ENCODE measurements around the gene CHCHD3.

Gene CHCHD3

GRCh38 chr7:133076142-133076541, 5.7 kb downstream of the CHCHD3 start:
- no peak for DNase-seq

- DNase-seq: no peak
Measured at GRCh38 chr7:133071506-133071905, 10.4 kb downstream of the CHCHD3 start.

GRCh38 chr7:133070562-133070961, 11.3 kb downstream of the CHCHD3 start:
- DNase-seq: no peak

- no peak for DNase-seq
Measured at GRCh38 chr7:133065301-133065700, 16.6 kb downstream of the CHCHD3 start.

DNA sequence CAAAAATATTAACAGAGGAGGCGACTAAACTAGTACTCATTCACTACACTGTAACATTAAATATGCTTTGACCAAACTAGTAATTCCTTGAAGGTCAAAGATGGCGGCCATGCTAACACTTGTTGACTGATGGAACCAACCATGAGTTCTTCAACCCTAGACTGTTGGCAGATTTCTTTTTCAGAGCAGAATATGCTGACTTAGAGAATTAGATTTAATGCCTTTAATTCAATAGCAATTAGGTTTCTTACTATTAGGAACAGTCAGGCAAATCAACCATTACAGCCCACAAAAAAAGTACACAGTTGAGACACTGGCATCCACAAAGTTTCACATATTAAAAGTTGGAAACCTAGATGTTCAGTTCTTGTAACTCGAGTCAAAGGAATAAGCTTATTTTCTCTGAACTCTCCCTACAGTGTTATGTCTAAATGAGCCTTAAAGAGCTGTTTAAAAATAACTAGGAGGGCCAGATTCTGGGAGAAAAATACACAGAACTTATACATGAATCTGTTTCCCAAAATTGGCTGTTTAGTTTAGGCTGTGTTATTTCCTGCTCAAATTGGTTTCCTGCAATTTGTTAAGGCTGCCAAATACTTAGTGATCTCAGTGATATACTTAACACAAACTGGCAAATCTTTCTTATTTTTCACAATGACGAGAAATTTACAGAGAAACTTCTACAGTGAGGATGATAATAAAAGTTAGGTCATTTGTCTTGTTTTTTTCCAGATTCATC, 17.6 kb downstream of the CHCHD3 start:
- no peak for DNase-seq

DNA sequence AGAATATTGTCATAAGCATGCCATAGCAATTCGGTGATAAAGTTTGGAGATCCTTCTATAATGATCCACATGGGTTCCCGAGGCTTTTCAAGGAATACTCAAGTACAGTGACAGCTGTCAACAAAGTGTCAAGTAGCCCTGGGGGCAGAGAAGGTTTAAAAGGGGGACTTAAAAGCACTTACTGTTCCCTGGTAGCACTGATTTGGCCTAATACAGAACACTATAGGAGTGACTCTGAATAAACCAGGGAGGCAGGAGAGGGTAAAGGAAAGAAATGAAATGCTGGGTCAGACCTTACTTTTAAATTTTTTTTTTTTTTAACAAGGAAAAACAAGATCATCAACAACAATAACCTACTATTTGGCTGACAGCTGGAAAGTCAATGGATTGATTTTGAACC, 20.1 kb downstream of the CHCHD3 start:
- no peak for DNase-seq

- no peak for DNase-seq
Measured at GRCh38 chr7:133061357-133061756, 20.5 kb downstream of the CHCHD3 start.

- no peak for DNase-seq
Measured at GRCh38 chr7:133060004-133060403, 21.9 kb downstream of the CHCHD3 start.

DNA sequence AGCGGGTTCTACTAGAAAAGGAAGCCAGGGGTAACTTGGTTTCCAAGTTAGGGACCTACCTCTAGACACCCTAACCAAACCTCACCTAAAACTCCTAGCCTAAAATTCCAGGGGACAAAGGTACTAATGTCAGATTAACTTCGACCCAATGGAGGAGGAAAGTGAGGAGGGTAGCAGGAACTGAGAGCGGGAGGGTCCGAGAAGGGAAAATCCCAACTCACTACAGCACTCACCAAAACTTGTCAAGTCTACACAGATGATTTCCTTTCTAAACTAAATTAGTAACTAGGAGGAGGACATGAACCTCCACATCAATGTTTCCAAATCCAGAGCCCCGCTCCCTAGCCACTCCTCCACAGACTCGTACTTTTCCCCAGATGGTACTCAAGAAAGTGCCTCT, 22.6 kb downstream of the CHCHD3 start:
- DNase-seq: no peak

DNA sequence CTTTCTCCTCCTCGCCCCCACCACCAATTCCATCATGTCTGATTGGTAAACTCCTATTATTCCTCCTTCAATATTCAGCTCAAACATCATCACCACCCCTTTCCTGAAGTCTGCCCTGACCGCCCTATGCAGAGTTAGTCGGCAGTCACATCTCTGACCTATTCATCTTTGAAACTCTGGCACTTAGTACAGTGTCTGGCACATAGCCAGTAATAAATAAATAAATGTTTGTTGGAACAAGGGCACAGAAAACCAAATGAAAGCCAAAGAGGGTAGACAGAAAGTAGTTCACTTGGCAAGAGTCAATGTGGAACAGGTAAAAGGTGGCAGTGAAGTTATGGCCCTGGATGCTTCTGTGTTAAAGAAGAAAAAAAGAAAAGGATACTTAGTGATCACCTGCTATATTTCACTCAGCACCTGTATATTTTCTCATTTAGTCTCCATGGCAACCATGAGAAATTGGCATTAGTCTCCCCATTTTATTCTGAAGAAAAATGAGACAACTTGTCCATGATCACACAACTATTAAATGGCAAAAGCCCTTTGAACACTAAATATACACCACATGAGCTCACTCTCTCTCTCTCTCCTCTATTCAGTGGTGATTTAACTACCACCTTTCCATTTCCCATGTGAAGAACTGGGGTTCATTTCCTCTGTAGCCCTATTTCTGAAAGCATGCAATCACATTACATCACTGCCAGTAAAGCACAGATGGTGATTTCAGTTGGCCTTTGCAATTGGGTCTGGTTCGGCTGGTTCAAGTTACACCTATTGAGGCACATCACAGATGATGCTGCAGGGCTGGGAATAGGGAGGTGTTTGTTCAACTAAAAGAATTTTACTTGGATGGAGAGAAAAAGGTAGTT, 25.3 kb downstream of the CHCHD3 start:
- no peak for DNase-seq

DNA sequence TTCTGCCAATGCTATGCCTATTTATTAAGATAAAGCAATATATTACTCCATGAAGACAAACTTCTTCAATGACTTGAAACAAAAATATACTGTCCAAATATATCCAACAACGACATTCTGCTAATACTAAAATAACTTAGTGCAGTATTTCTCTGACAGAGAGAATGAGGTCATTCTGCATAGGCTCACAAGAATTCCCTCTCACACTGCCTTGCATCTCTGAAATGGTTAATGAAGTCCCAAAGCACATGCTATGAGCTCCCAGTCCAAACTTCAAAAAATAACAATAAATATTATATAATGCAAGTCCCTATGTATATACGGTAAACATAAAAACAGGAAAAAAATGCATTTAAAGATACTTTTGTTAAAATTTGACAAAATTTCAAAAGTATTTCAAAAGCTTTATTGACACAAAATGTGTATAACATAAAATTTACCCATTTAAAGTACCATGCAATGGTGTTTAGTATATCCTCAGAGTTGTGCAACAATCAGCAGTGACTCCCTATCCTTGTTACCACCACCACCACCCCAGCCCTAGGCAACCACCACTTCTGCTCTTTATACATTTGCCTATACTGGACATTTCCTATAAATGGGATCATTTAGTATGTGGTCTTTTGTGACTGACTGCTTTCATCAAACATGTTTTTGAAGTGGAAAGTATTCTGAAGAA, 27.6 kb downstream of the CHCHD3 start:
- no peak for DNase-seq

DNA sequence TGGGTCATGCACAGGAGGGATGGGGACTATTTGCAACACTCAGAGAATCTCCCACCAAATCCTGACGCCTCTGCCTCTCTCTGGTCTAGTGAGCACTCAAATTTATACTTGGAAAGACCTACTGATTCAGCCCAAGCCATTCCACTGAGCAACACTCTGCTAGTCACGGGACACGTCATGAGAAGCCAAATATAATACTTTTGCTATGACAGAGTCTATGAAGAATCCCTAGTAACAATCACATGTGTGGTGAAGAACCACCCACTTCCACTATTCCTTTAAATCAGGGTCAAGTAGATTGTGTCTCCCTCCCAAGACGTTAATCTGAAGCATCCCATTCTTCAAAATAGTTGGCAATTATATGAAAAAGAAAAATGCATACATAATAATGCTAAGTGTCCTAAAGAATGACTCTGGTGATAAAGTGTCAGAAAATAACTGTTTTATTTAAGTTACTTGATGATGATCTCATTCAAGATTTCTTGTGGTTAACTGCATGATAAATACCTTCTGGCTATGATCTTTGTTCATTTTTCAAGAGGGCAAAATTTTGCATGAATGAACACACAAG, 28.5 kb downstream of the CHCHD3 start:
- DNase-seq: no peak

DNA sequence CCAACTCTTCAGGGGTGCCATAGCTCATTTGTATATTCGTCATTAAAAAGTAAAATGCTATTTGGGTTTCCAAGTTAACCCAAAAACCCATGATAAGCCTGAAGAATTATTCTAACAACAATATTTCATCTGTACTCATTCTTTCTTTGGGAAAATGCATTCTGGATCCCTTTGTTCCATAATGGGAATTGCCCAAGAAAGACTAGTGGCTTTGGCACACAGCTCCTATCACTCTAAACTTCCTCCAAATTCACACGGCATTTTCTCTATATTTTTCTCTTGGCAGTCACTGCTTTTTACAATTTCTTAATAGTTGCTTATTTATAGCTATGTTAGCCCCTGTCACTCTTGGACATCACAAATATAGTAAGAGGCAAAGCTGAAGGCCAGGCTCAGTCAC, 29.1 kb downstream of the CHCHD3 start:
- DNase-seq: no peak

DNA sequence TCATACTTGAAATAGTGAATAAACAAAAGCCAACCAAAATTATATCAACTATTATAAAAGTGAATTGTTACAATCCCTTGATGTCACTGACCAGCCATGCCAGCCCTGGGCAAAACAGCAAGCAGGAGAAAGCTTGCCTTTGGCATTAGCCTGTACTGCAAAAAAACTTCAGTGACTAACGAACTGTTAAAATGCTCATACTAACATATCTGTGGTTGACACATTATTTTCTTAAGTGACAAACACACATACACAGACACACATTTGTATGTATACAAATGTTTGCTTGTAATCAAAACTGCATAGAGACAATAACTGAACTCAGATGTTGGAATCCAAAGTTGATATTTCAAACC, 29.5 kb downstream of the CHCHD3 start:
- DNase-seq: no peak

- no peak for DNase-seq
Measured at GRCh38 chr7:133051719-133052400, 30.0 kb downstream of the CHCHD3 start.

GRCh38 chr7:133051066-133051465, 30.8 kb downstream of the CHCHD3 start:
- no peak for DNase-seq

GRCh38 chr7:133050200-133050995, 31.5 kb downstream of the CHCHD3 start:
- DNase-seq: no peak

- no peak for DNase-seq
Measured at GRCh38 chr7:133048589-133048988, 33.3 kb downstream of the CHCHD3 start.

- DNase-seq: no peak
Measured at GRCh38 chr7:133047321-133047720, 34.6 kb downstream of the CHCHD3 start.

DNA sequence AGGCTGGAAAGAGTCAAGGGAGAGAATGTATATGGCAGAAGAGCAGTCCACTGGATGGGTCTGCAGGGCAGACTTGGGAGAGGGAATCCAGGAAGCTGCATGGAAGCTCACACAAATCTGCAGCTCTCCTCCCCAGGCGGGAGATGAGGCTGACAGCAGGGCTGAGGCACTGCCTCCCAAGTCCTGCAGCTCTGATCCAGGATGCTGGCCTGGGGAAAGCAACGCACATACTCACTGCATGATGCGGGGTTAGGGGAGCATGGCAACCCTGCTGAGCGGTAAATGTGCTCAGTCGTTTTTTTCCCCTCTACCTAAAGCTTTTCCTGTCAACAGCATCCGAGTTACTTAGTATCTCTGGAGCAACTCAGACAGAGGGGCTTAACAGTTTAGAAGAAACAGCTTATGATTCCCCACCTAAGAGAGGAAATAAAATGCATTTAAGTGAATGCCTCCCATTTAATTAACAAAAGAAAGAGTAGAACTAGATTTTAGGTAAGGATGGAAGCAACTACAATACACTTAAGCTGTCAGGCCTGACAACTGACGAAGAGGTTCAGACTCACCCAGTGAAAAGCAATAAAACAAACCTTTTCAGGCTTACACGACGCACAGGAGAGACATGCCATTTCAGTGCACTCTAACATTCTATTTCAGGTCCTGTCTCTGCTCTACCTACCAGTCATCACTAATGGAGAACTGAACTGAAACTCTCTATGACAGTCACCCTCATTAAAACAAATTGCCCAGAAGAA, 37.0 kb downstream of the CHCHD3 start:
- DNase-seq: no peak

- no peak for DNase-seq
Measured at GRCh38 chr7:133040674-133041073, 41.2 kb downstream of the CHCHD3 start.
